Measurements from ENCODE around the gene CCDC15. TPM values are rescaled to one million over a fixed set of nuclear protein-coding genes. Genes with fewer than 3 reads are reported as not detected.

CCDC15 gene
- total RNA-seq, 1 experiment from 2014 or later = 2.8 TPM

DNA sequence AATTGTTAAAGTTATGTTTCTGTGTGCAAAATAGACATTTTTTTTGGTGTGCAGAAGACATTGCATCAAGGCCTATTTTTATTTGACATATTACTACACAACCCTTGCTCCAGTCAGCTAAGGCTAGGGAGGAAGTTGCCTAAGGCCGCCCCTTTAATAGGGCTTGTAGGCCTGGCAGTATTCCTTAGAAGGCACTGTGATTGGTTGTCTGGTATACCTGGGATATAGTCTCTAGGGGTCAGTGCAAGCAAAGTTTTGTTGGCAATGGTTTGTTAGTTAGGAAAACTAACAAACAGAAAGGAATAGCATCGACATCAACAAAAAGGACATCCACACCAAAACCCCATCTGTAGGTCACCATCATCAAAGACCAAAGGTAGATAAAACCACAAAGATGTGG lies 16.9 kb downstream of the CCDC15 start:
- DNase-seq = peak; percentile 45

More for the DNA sequence above, 16.9 kb downstream of the CCDC15 start:
- no peak overlapping the region for H3K4ac ChIP-seq (ENCODE audit: low read depth, low read length)
- H2AK5ac ChIP-seq (ENCODE audit: insufficient read length, low read length) = no peak overlapping the region
- no peaks in the 10 kb centered on the region for H3K79me1 ChIP-seq (ENCODE audit: insufficient read depth, low read depth, low read length, poor library complexity, severe bottlenecking)
- no peak overlapping the region for H2BK20ac ChIP-seq (ENCODE audit: low read depth, low read length, poor library complexity, severe bottlenecking)
- H3K18ac ChIP-seq (ENCODE audit: insufficient read length, low read depth, low read length) = no peak overlapping the region
- no peak overlapping the region for H2BK120ac ChIP-seq (ENCODE audit: low read depth, low read length, poor library complexity, severe bottlenecking)
- no peaks in the 10 kb centered on the region for H3K9me3 ChIP-seq (ENCODE audit: control insufficient read depth, low read depth, low read length)
- peaks cover 8% of the 10 kb centered on the region; the same call in 1 of the 2 replicates for H3K27me3 Mint-ChIP-seq (ENCODE audit: low read depth)
- no peak overlapping the region; a peak in 1 of 7 replicates for H3K27ac Mint-ChIP-seq
- H3K4me1 ChIP-seq (ENCODE audit: insufficient read depth, low read length) = no peaks in the 10 kb centered on the region
- no peaks in the 10 kb centered on the region for H4K20me1 ChIP-seq (ENCODE audit: control insufficient read depth, insufficient read depth, insufficient read length)
- no peak overlapping the region for H2BK15ac ChIP-seq (ENCODE audit: low read depth, low read length)
- no peaks in the 10 kb centered on the region for H3K79me2 ChIP-seq (ENCODE audit: insufficient read depth, low read length)
- H4K8ac ChIP-seq (replicated peaks; ENCODE audit: insufficient read length, low read depth, low read length) = no peak overlapping the region
- H3K4me1 Mint-ChIP-seq = peaks cover 0 to 2% of the 10 kb centered on the region in 2 experiments; a peak in 1 of 4 replicates
- H3K23me2 ChIP-seq (ENCODE audit: insufficient read length, low read depth, low read length, poor library complexity, severe bottlenecking) = no peaks in the 10 kb centered on the region
- TF ChIP-seq, protein P1, sequence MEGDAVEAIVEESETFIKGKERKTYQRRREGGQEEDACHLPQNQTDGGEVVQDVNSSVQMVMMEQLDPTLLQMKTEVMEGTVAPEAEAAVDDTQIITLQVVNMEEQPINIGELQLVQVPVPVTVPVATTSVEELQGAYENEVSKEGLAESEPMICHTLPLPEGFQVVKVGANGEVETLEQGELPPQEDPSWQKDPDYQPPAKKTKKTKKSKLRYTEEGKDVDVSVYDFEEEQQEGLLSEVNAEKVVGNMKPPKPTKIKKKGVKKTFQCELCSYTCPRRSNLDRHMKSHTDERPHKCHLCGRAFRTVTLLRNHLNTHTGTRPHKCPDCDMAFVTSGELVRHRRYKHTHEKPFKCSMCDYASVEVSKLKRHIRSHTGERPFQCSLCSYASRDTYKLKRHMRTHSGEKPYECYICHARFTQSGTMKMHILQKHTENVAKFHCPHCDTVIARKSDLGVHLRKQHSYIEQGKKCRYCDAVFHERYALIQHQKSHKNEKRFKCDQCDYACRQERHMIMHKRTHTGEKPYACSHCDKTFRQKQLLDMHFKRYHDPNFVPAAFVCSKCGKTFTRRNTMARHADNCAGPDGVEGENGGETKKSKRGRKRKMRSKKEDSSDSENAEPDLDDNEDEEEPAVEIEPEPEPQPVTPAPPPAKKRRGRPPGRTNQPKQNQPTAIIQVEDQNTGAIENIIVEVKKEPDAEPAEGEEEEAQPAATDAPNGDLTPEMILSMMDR (conservative IDR thresholded peaks at IDR 0.05) = peak; percentile 54; the same call in 2 of the 3 replicates
- no peak overlapping the region for H3K4me2 ChIP-seq (ENCODE audit: insufficient read depth, insufficient read length, low read length)
- no peak overlapping the region for H3K27ac ChIP-seq (ENCODE audit: insufficient read length, low read depth, low read length)
- WGBS (ENCODE audit: extremely low coverage, insufficient read length, low lambda C conversion rate) = no CpG with 5 or more reads among the region's 2 CpGs
- no peak overlapping the region for H3T11ph ChIP-seq (ENCODE audit: low read length)
- H3K4me3 Mint-ChIP-seq = no peak overlapping the region
- no peak overlapping the region for H3K23ac ChIP-seq (ENCODE audit: insufficient read length, low read depth, low read length)
- H3K9me3 Mint-ChIP-seq = no peaks in the 10 kb centered on the region
- H2BK5ac ChIP-seq (ENCODE audit: insufficient read length, low read length) = no peak overlapping the region
- no peaks in the 10 kb centered on the region for H3K27me3 ChIP-seq (ENCODE audit: insufficient read depth, low read length)
- no peaks in the 10 kb centered on the region for H3K36me3 Mint-ChIP-seq (ENCODE audit: insufficient read depth in 1 of 3, low read depth in 3 of 3)
- H3K9ac ChIP-seq (ENCODE audit: extremely low read depth, insufficient read length, low read length) = no peak overlapping the region
- no peak overlapping the region for H4K5ac ChIP-seq (ENCODE audit: insufficient read length, low read depth, low read length)
- no peak overlapping the region for H2BK12ac ChIP-seq (ENCODE audit: insufficient read length, low read depth, low read length)
- no peak overlapping the region for H3K14ac ChIP-seq (ENCODE audit: insufficient read depth, low read length)
- no peak overlapping the region for H2AFZ ChIP-seq (ENCODE audit: low read length)
- no peak overlapping the region for H4K91ac ChIP-seq (ENCODE audit: insufficient read length, low read depth, low read length)
- no peak overlapping the region for H3K56ac ChIP-seq (ENCODE audit: insufficient read length, low read depth, low read length)
